C4-2B (cell line): ENCODE data around the gene CA12.

Source experiments
- CTCF ChIP-seq: fragments of 450-650 bp; conservative IDR thresholded peaks from 2 replicates; pipeline ENCODE4 v1.5.1; 2017; ENCODE audit warnings: mild to moderate bottlenecking
- ZFX ChIP-seq: fragments of 450-650 bp; IDR thresholded peaks from 2 replicates; pipeline ENCODE4 v1.6.1; 2017

- TF ChIP-seq CTCF (no peak), ZFX (no peak)
Measured at GRCh38 chr15:63353261-63353660, 28.4 kb downstream of the CA12 start.
